VCaP (cell line): ENCODE measurements around the gene ADCY3.

Source experiments
- H3K27ac ChIP-seq: fragments of 450-650 bp; 2 replicates; pipeline ENCODE4 v1.5.1; 2017
- TF ChIP-seq, protein P1 (sequence below): fragments of 450-650 bp; conservative IDR thresholded peaks from 2 replicates; pipeline ENCODE4 v1.5.1; 2017; ENCODE audit warnings: mild to moderate bottlenecking, moderate library complexity

ADCY3 gene

DNA sequence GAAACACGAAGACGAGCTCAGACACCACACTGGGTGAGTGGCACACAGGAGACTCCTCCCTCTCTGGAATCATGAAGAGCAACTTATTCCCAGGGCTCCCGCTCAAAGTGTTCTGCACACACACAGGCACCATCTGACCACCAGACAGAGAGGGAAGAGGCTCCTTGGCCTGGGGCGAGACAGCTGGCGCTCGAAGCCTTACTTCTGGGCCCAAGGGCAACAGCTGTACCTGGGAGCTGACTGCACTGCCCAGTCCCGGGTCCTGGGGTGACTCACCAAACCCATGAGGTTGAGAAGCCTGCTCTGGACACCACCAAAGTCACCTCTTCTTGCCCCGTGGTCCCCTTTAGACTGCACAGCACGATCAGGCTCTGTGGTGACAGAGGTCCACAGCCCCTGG is 42.4 kb downstream of the ADCY3 start:
- no peak overlapping the region for H3K27ac ChIP-seq
- TF ChIP-seq, protein P1, sequence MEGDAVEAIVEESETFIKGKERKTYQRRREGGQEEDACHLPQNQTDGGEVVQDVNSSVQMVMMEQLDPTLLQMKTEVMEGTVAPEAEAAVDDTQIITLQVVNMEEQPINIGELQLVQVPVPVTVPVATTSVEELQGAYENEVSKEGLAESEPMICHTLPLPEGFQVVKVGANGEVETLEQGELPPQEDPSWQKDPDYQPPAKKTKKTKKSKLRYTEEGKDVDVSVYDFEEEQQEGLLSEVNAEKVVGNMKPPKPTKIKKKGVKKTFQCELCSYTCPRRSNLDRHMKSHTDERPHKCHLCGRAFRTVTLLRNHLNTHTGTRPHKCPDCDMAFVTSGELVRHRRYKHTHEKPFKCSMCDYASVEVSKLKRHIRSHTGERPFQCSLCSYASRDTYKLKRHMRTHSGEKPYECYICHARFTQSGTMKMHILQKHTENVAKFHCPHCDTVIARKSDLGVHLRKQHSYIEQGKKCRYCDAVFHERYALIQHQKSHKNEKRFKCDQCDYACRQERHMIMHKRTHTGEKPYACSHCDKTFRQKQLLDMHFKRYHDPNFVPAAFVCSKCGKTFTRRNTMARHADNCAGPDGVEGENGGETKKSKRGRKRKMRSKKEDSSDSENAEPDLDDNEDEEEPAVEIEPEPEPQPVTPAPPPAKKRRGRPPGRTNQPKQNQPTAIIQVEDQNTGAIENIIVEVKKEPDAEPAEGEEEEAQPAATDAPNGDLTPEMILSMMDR = no peak

DNA sequence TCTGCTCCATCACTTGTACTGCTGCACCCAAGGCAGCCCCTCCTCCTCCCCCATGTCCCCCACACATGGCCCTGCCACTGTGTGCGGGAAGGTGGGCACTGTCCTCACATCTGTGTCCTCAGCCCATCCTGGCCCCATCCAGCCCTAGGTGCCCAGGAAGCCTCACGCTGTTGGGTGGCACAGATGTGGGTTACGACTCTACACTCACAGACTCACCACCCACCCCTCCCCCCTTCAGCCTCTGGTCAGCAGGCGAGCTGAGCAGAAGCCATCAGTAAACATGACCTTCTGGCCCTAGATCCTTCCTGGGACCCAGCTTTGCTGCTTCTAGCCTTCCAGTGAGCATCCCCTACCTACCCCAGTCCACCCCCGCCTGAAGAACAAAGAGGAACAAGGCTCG is 43.0 kb downstream of the ADCY3 start:
- TF ChIP-seq, protein P1 = no peak
- no peak overlapping the region for H3K27ac ChIP-seq

DNA sequence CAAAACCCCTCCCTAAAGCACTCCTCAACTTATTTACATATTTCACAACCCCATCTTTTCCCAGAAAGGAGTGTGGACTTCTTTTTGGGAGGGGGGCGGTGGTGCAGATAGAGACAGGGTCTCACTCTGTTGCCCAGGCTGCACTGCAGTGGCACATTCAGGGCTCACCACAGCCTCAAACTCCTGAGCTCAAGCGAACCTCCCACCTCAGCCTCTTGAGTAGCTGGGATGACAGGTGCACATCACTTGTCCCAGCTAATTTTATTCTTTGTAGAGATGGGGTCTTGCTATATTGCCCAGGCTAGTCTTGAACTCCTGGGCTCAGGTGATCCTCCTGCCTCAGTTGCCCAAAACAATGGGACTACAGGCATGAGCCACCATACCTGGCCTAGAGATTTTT is 44.1 kb downstream of the ADCY3 start:
- H3K27ac ChIP-seq = no peak overlapping the region
- TF ChIP-seq, protein P1 = no peak

DNA sequence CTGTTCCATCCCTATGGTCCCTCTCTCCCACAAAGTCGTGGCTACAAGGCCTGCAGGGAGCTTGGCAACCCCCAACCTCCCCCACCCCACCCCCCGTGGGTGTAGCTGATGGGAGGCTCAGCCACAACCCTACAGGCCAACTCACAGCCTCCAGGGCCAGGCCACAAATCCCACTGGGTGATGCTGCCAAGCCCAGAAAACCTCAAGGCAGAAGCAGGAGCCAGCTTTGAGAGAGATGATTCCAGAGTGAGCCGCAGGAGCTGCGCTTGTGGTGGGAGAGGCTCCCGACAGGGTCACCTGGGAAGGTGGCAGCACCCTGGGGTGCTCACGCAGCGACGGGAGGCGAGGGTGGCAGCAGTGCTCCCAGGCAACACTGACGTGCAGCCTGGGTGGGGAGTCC is 44.8 kb downstream of the ADCY3 start:
- TF ChIP-seq, protein P1 = no peak
- no peak overlapping the region for H3K27ac ChIP-seq

DNA sequence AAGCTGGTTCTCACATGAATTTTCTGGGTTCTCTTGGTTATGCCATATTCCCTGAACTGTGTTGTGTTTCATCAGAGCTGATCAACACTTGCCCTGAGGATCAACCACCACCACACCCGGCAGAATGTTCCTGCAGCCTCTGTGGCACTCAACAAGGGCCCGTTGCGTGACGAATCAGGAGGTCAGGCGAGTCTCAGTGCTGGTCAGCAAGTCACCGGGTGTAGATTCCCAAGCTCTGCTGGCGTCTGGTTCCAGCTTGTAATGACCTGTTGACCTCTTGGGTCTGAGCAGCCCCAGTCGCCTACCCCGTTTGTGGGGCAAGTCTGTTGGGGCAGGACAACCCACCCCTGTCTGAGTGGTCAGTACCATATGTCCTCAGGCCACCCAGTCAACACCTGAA is 46.0 kb downstream of the ADCY3 start:
- TF ChIP-seq, protein P1 = no peak
- no peak overlapping the region for H3K27ac ChIP-seq

DNA sequence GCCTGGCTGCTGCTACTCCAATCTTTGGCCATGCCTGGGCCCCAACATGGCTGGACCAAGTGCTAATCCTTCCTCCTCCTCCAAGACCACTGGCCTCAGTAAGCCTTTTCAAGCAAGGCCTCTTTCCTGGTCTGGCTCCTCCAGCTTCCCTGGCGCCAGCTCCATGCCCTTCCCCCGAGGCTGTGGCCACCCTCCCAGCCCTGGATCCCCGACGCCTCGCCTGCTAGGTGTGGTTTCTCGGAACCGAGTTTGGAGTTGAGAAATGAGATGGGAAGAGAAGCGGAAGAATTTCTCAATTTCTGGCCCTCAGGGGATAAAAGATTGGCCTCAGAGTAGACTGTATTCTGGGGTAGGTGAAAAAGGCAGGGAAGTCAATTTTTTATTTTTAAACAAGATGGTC is 46.4 kb downstream of the ADCY3 start:
- no peak overlapping the region for H3K27ac ChIP-seq

DNA sequence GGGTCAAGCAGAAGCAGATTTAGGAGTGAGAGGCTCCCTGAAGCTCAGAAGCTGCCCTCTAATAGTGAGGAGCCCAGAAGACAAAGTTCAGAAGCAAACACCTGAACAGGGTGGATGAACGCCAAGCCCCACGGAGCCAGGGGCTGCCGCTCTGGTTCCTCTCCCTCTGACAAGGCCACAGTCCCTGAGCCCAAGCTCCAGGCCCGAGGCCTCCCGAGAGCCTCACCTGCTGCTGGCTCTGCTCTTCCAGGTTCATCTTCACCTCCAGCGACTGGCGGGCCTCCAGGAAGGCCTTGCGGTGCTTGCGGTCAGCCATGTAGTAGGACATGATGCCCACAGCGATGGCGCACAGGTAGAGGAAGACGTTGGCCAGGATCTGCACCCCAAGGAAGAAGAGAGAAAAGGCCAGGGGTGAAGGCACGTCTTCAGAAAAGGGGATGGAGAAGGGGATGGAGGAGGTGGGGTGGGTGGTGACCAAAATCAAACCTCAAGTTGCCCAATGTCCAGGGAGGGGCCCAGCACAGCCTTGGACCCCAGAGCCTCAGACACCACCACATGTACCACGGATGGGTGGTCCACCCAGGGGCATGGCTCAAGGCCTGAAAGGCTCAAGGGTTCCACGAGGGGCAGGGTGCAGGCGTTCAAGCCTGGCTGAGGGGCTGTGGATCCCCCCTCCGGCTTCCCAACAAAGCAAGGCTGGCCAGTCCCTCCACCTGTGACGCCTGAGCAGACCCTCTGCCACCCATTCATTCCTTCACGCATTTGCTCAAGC is 47.5 kb downstream of the ADCY3 start:
- TF ChIP-seq, protein P1 = no peak
- no peak overlapping the region for H3K27ac ChIP-seq

More for the DNA sequence above, 46.4 kb downstream of the ADCY3 start:
- TF ChIP-seq, protein P1 = no peak
